ENCODE measurements around the gene CEMIP. TPM values are rescaled to one million over a fixed set of nuclear protein-coding genes. Genes with fewer than 3 reads are reported as not detected.

The CEMIP gene
- total RNA-seq, 1 experiment from 2014 or later, result 3.1 TPM

- peaks cover 7% of the 10 kb centered on the region; the same call in 1 of the 2 replicates for H4K20me1 ChIP-seq (ENCODE audit: low read length)
- ChIA-PET POLR2A (ENCODE audit: unreplicated experiment) (interaction anchor here (0.7 kb wide), 1 partner anchor 242 kb away, joined by 3 read pairs; no protein-coding TSS in a partner anchor), CTCF (no interaction called here)
- TF ChIP-seq EZH2 (IDR thresholded peaks at IDR 0.05; ENCODE audit: low read length, unreplicated experiment) (no peak), EZH2phosphoT487 (IDR thresholded peaks at IDR 0.05; ENCODE audit: borderline replicate concordance, low read length) (no peak), CTCF (conservative IDR thresholded peaks at IDR 0.05; ENCODE audit: low read depth, low read length) (peak; percentile 53; the same call in 1 of the 2 replicates)
- no peak for ATAC-seq
- DNase-seq, result no peak
- no peaks in the 10 kb centered on the region for H3F3A ChIP-seq (ENCODE audit: low read length, unreplicated experiment)
- peaks cover 16% of the 10 kb centered on the region; the same call in 1 of the 2 replicates for H3K4me1 ChIP-seq (ENCODE audit: insufficient read depth, low read length)
- no TSS peak for BruUV-seq (replicated peaks)
- H3K27ac ChIP-seq (ENCODE audit: low read length), result no peak overlapping the region
- H3K27me3 ChIP-seq (ENCODE audit: low read length), result no peaks in the 10 kb centered on the region
- H3K79me2 ChIP-seq (ENCODE audit: low read length), result peaks cover 71% of the 10 kb centered on the region
- no peak overlapping the region for H3K4me2 ChIP-seq (ENCODE audit: low read length)
- H3K9me2 ChIP-seq (replicated peaks; ENCODE audit: low read length), result no peaks in the 10 kb centered on the region
- H3K4me3 ChIP-seq (ENCODE audit: low read length), result no peak overlapping the region
- H3K9ac ChIP-seq (ENCODE audit: low read length), result no peak overlapping the region
- intact Hi-C loops (cut with micrococcal nuclease), result no loop called here
- no peaks in the 10 kb centered on the region for H3K9me3 ChIP-seq (ENCODE audit: low read length)
- peaks cover 20% of the 10 kb centered on the region; the same call in 1 of the 2 replicates for H3K36me3 ChIP-seq (ENCODE audit: low read depth, low read length)
- no peak overlapping the region for H2AFZ ChIP-seq (ENCODE audit: low read length)
Observed at GRCh38 chr15:80982205-80982604, 203.0 kb downstream of the CEMIP start.

DNA sequence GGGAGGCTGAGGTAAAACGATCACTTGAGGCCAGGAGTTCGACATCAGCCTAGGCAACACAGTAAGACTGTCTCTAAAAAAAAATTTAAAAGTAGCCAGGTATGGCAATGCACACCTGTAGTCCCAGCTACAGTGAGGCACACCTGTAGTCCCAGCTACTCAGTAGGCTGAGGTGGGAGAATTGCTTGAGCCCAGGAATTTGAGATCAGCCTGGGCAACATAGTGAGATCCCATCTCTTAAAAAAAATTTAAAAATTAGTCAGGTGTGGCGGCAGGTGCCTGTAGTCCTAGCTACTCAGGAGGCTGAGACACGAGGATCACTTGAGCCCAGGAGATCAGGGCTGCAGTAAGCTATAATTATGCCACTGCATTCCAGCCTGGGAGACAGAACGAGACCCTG is 203.7 kb downstream of the CEMIP start:
- ChIA-PET CTCF (no interaction called here), POLR2A (ENCODE audit: unreplicated experiment) (interaction anchor here (0.7 kb wide), 1 partner anchor 241 kb away, joined by 3 read pairs; no protein-coding TSS in a partner anchor)
- H3K9ac ChIP-seq (ENCODE audit: low read length), result no peak overlapping the region
- TF ChIP-seq CTCF (conservative IDR thresholded peaks at IDR 0.05; ENCODE audit: low read depth, low read length) (no peak), EZH2phosphoT487 (IDR thresholded peaks at IDR 0.05; ENCODE audit: borderline replicate concordance, low read length) (no peak), EZH2 (IDR thresholded peaks at IDR 0.05; ENCODE audit: low read length, unreplicated experiment) (no peak)
- no peaks in the 10 kb centered on the region for H3K9me3 ChIP-seq (ENCODE audit: low read length)
- peaks cover 71% of the 10 kb centered on the region for H3K79me2 ChIP-seq (ENCODE audit: low read length)
- no peaks in the 10 kb centered on the region for H3F3A ChIP-seq (ENCODE audit: low read length, unreplicated experiment)
- no peak overlapping the region for H3K27ac ChIP-seq (ENCODE audit: low read length)
- ATAC-seq, result no peak
- H2AFZ ChIP-seq (ENCODE audit: low read length), result no peak overlapping the region
- no peak overlapping the region for H3K4me2 ChIP-seq (ENCODE audit: low read length)
- no peak overlapping the region for H3K4me3 ChIP-seq (ENCODE audit: low read length)
- H3K36me3 ChIP-seq (ENCODE audit: low read depth, low read length), result peaks cover 20% of the 10 kb centered on the region; the same call in 1 of the 2 replicates
- H3K9me2 ChIP-seq (replicated peaks; ENCODE audit: low read length), result no peaks in the 10 kb centered on the region
- peaks cover 10% of the 10 kb centered on the region; the same call in 1 of the 2 replicates for H4K20me1 ChIP-seq (ENCODE audit: low read length)
- intact Hi-C loops (cut with micrococcal nuclease), result no loop called here
- no peaks in the 10 kb centered on the region for H3K27me3 ChIP-seq (ENCODE audit: low read length)
- H3K4me1 ChIP-seq (ENCODE audit: insufficient read depth, low read length), result peaks cover 18% of the 10 kb centered on the region
- no TSS peak for BruUV-seq (replicated peaks)
- no peak for DNase-seq

- Histone ChIP-seq H3K27me3 (ENCODE audit: low read length) (no peaks in the 10 kb centered on the region), H3K9me3 (ENCODE audit: low read length) (no peaks in the 10 kb centered on the region), H3K4me3 (ENCODE audit: low read length) (no peak overlapping the region), H3F3A (ENCODE audit: low read length, unreplicated experiment) (no peaks in the 10 kb centered on the region), H3K9me2 (replicated peaks; ENCODE audit: low read length) (no peaks in the 10 kb centered on the region), H3K79me2 (ENCODE audit: low read length) (peaks cover 76% of the 10 kb centered on the region), H3K4me1 (ENCODE audit: insufficient read depth, low read length) (peaks cover 19% of the 10 kb centered on the region), H2AFZ (ENCODE audit: low read length) (no peak overlapping the region), H4K20me1 (ENCODE audit: low read length) (peaks cover 22% of the 10 kb centered on the region; the same call in 1 of the 2 replicates), H3K36me3 (ENCODE audit: low read depth, low read length) (peaks cover 7% of the 10 kb centered on the region; the same call in 1 of the 2 replicates), H3K27ac (ENCODE audit: low read length) (no peak overlapping the region), H3K4me2 (ENCODE audit: low read length) (no peak overlapping the region), H3K9ac (ENCODE audit: low read length) (no peak overlapping the region)
- DNase-seq (no peak), ATAC-seq (no peak)
- no TSS peak for BruUV-seq (replicated peaks)
- POLR2A ChIA-PET (ENCODE audit: unreplicated experiment), result no interaction called here
- TF ChIP-seq EZH2phosphoT487 (IDR thresholded peaks at IDR 0.05; ENCODE audit: borderline replicate concordance, low read length), result no peak
- intact Hi-C loops (cut with micrococcal nuclease), result no loop called here
- CTCF ChIA-PET, result no interaction called here
Observed at GRCh38 chr15:80984856-80985255, 205.7 kb downstream of the CEMIP start.

All from PC-3 (cell line).